ENCODE data around the gene TRNT1. TPM values are rescaled to one million over a fixed set of nuclear protein-coding genes. Genes with fewer than 3 reads are reported as not detected.

Gene TRNT1
- total and polyA plus RNA-seq, 4 donors = 10.0 to 37.6 (median 16.5) TPM

DNA sequence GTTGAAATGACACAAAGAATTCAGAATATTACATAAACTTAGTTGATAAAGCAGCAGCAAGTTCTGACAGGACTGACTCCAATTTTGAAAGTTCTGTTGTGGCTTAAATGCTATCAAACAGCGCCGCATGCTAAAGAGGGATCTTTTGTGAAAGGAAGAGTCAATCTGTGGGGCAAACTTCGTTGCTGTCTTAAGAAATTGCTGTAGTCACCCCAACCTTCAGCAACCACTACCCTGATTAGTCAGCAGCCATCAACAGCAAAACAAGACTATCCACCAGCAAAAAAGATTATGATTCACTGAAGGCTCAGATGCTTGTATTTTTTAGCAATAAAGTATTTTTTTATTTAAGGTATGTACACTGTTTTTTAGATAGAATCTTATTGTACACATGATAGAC, 38.5 kb downstream of the TRNT1 start:
- H3K4me1 ChIP-seq (ENCODE audit: control insufficient read depth in 5 of 5, insufficient read depth in 5 of 5, low read length in 5 of 5) = no peaks in the 10 kb centered on the region
- no peak for ATAC-seq (ENCODE audit: insufficient read depth, low FRiP score)
- TF ChIP-seq, protein P1, sequence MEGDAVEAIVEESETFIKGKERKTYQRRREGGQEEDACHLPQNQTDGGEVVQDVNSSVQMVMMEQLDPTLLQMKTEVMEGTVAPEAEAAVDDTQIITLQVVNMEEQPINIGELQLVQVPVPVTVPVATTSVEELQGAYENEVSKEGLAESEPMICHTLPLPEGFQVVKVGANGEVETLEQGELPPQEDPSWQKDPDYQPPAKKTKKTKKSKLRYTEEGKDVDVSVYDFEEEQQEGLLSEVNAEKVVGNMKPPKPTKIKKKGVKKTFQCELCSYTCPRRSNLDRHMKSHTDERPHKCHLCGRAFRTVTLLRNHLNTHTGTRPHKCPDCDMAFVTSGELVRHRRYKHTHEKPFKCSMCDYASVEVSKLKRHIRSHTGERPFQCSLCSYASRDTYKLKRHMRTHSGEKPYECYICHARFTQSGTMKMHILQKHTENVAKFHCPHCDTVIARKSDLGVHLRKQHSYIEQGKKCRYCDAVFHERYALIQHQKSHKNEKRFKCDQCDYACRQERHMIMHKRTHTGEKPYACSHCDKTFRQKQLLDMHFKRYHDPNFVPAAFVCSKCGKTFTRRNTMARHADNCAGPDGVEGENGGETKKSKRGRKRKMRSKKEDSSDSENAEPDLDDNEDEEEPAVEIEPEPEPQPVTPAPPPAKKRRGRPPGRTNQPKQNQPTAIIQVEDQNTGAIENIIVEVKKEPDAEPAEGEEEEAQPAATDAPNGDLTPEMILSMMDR (IDR thresholded peaks at IDR 0.05; ENCODE audit: control extremely low read depth, extremely low read depth) = no peak
- no peak overlapping the region for H3K27ac ChIP-seq (ENCODE audit: low read depth in 1 of 2, low read length in 1 of 2)
- WGBS, 2 donors = 59 to 67% methylated on average over 3 of the region's 3 CpGs
- no peak overlapping the region for H3K9ac ChIP-seq (ENCODE audit: insufficient read depth in 1 of 2, low read length in 2 of 2)
- DNase-seq = no peak
- no peak overlapping the region for H3K4me3 ChIP-seq
- H3K9me3 ChIP-seq (ENCODE audit: control insufficient read depth in 4 of 4, insufficient read depth in 3 of 4, low read length in 3 of 4) = no peaks in the 10 kb centered on the region
- H3K27me3 ChIP-seq (ENCODE audit: control insufficient read depth in 3 of 3, insufficient read depth in 3 of 3, low read length in 2 of 3) = no peaks in the 10 kb centered on the region
- peaks cover 15 to 62% (median 30%) of the 10 kb centered on the region in 4 donors for H3K36me3 ChIP-seq (ENCODE audit: control insufficient read depth in 4 of 4, insufficient read depth in 4 of 4, low read length in 4 of 4)

DNA sequence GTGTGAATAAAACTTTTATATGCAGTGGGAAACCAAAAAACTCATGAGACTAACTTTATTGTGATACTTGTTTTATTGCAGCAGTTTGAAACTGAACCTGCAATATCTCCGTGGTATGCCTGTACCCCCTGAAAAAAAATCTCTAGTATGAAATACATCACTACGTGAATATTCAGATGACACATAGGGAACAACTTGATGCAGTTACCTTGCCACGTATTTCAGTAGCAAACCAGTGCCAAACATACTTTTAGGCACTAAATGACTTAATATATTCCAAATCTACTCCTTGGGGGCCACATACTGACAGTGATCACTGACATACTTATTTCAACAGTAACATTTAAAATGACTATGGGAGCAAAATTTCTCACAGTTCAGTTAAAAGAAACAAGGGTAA, 38.9 kb downstream of the TRNT1 start:
- DNase-seq (no peak), ATAC-seq (ENCODE audit: insufficient read depth, low FRiP score) (no peak)
- no peaks in the 10 kb centered on the region for H3K4me1 ChIP-seq (ENCODE audit: control insufficient read depth in 5 of 5, insufficient read depth in 5 of 5, low read length in 5 of 5)
- TF ChIP-seq, protein P1 (IDR thresholded peaks at IDR 0.05; ENCODE audit: control extremely low read depth, extremely low read depth) = no peak
- H3K9me3 ChIP-seq (ENCODE audit: control insufficient read depth in 4 of 4, insufficient read depth in 3 of 4, low read length in 3 of 4) = no peaks in the 10 kb centered on the region
- H3K4me3 ChIP-seq = no peak overlapping the region
- no peak overlapping the region for H3K9ac ChIP-seq (ENCODE audit: insufficient read depth in 1 of 2, low read length in 2 of 2)
- no peaks in the 10 kb centered on the region for H3K27me3 ChIP-seq (ENCODE audit: control insufficient read depth in 3 of 3, insufficient read depth in 3 of 3, low read length in 2 of 3)
- WGBS, 2 donors = 93 to 96% methylated on average over 3 of the region's 3 CpGs
- peaks cover 18 to 61% (median 31%) of the 10 kb centered on the region in 4 donors for H3K36me3 ChIP-seq (ENCODE audit: control insufficient read depth in 4 of 4, insufficient read depth in 4 of 4, low read length in 4 of 4)
- no peak overlapping the region for H3K27ac ChIP-seq (ENCODE audit: low read depth in 1 of 2, low read length in 1 of 2)

DNA sequence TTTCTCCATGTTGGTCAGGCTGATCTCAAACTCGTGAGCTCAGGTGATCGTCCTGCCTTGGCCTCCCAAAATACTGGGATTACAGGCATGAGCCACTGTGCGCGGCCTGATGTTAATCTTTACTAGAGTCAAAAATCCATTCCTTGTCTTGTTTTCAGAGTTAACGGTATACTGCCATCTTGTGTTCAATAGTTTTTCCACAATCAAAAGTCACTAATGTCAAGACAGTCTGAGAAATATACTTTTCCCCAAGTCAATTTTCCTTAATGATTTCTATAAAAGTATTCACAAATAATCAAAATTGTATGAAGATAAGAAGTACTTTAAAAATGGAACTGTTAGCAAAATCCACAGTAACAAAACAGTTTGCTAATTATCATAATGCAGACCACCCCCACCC, 44.3 kb downstream of the TRNT1 start:
- no peak overlapping the region for H3K4me3 ChIP-seq
- peak in 2 of 3 donors; percentile 42 to 56 for DNase-seq
- WGBS, 2 donors = 54 to 62% methylated on average over 5 of the region's 5 CpGs
- H3K4me1 ChIP-seq (ENCODE audit: control insufficient read depth in 5 of 5, insufficient read depth in 5 of 5, low read length in 5 of 5) = no peaks in the 10 kb centered on the region
- H3K27me3 ChIP-seq (ENCODE audit: control insufficient read depth in 3 of 3, insufficient read depth in 3 of 3, low read length in 2 of 3) = no peaks in the 10 kb centered on the region
- TF ChIP-seq, protein P1 (IDR thresholded peaks at IDR 0.05; ENCODE audit: control extremely low read depth, extremely low read depth) = peak; percentile 16
- no peak overlapping the region for H3K27ac ChIP-seq (ENCODE audit: low read depth in 1 of 2, low read length in 1 of 2)
- no peak overlapping the region for H3K9ac ChIP-seq (ENCODE audit: insufficient read depth in 1 of 2, low read length in 2 of 2)
- peaks cover 15 to 52% (median 27%) of the 10 kb centered on the region in 4 donors for H3K36me3 ChIP-seq (ENCODE audit: control insufficient read depth in 4 of 4, insufficient read depth in 4 of 4, low read length in 4 of 4)
- ATAC-seq (ENCODE audit: insufficient read depth, low FRiP score) = no peak
- no peaks in the 10 kb centered on the region for H3K9me3 ChIP-seq (ENCODE audit: control insufficient read depth in 4 of 4, insufficient read depth in 3 of 4, low read length in 3 of 4)

DNA sequence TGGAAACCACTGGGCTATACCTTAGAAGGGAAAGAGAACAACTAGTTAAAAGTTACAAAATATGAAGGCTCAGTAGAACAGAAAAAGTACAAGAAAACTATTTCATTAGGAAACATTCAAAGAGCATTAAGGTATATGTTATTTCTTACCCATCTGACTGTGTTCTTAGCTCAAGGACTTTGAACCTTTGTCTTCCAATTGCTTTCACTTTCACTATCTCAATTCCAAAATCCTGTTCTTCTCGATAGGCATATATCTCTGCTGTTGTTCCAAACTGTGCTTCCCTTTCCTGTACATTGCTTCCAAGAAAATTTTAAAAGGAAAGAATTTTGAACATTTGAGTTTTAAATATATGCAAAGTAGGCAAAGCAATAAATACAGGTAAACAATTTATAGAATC, 45.9 kb downstream of the TRNT1 start:
- H3K27ac ChIP-seq (ENCODE audit: low read depth in 1 of 2, low read length in 1 of 2) = peak overlapping the region; percentile 68 to 77
- no peak for DNase-seq
- H3K27me3 ChIP-seq (ENCODE audit: control insufficient read depth in 3 of 3, insufficient read depth in 3 of 3, low read length in 2 of 3) = no peaks in the 10 kb centered on the region
- no peak for ATAC-seq (ENCODE audit: insufficient read depth, low FRiP score)
- 12 to 34% methylated on average over 1 of the region's 1 CpG for WGBS, 2 donors
- no peak overlapping the region for H3K9ac ChIP-seq (ENCODE audit: insufficient read depth in 1 of 2, low read length in 2 of 2)
- H3K36me3 ChIP-seq (ENCODE audit: control insufficient read depth in 4 of 4, insufficient read depth in 4 of 4, low read length in 4 of 4) = peaks cover 15 to 38% (median 23%) of the 10 kb centered on the region in 4 donors
- TF ChIP-seq, protein P1 (IDR thresholded peaks at IDR 0.05; ENCODE audit: control extremely low read depth, extremely low read depth) = no peak
- no peak overlapping the region for H3K4me3 ChIP-seq
- H3K4me1 ChIP-seq (ENCODE audit: control insufficient read depth in 5 of 5, insufficient read depth in 5 of 5, low read length in 5 of 5) = peaks cover 0 to 3% (median 0%) of the 10 kb centered on the region in 5 donors
- no peaks in the 10 kb centered on the region for H3K9me3 ChIP-seq (ENCODE audit: control insufficient read depth in 4 of 4, insufficient read depth in 3 of 4, low read length in 3 of 4)
